Measurements from ENCODE around the gene FOCAD.

Gene FOCAD

GRCh38 chr9:20684035-20684874, at the start of gene FOCAD:
TSS of gene FOCAD (plus strand) at chr9:20684259. CDS start at chr9:20715354, 31,095 bp downstream.
- H3K9ac ChIP-seq (ENCODE audit: low read depth in 1 of 2, low read length in 2 of 2): peak within 1 kb of the TSS; percentile 76 to 84
- H3K9me3 ChIP-seq (ENCODE audit: control insufficient read depth in 2 of 2, low read length in 2 of 2): no peaks in the 10 kb centered on the region
- H3K4me1 ChIP-seq (ENCODE audit: control insufficient read depth in 2 of 2, insufficient read depth in 2 of 2, low read length in 2 of 2): peaks cover 9 to 10% of the 10 kb centered on the region in 2 donors
- H3K36me3 ChIP-seq (ENCODE audit: control insufficient read depth in 2 of 2, insufficient read depth in 2 of 2, low read length in 2 of 2): no peaks in the 10 kb centered on the region
- H3K27ac ChIP-seq (ENCODE audit: low read depth in 2 of 2, low read length in 2 of 2): peak within 1 kb of the TSS; percentile 82 to 94
- H3K27me3 ChIP-seq (ENCODE audit: control insufficient read depth in 2 of 2, insufficient read depth in 2 of 2, low read length in 2 of 2): no peaks in the 10 kb centered on the region
- peak within 1 kb of the TSS; percentile 86 to 93 for H3K4me3 ChIP-seq (ENCODE audit: low read length in 2 of 2)

GRCh38 chr9:20634895-20635294, 49.2 kb upstream of the FOCAD start:
- H3K27me3 ChIP-seq (ENCODE audit: control insufficient read depth in 2 of 2, insufficient read depth in 2 of 2, low read length in 2 of 2): no peaks in the 10 kb centered on the region
- no peak overlapping the region for H3K27ac ChIP-seq (ENCODE audit: low read depth in 2 of 2, low read length in 2 of 2)
- no peaks in the 10 kb centered on the region for H3K4me1 ChIP-seq (ENCODE audit: control insufficient read depth in 2 of 2, insufficient read depth in 2 of 2, low read length in 2 of 2)
- no peaks in the 10 kb centered on the region for H3K9me3 ChIP-seq (ENCODE audit: control insufficient read depth in 2 of 2, low read length in 2 of 2)
- H3K4me3 ChIP-seq (ENCODE audit: low read length in 2 of 2): no peak overlapping the region
- H3K9ac ChIP-seq (ENCODE audit: low read depth in 1 of 2, low read length in 2 of 2): no peak overlapping the region
- H3K36me3 ChIP-seq (ENCODE audit: control insufficient read depth in 2 of 2, insufficient read depth in 2 of 2, low read length in 2 of 2): no peaks in the 10 kb centered on the region

GRCh38 chr9:20636888-20637440, 47.1 kb upstream of the FOCAD start:
- Histone ChIP-seq H3K4me1 (ENCODE audit: control insufficient read depth in 2 of 2, insufficient read depth in 2 of 2, low read length in 2 of 2) (no peaks in the 10 kb centered on the region), H3K36me3 (ENCODE audit: control insufficient read depth in 2 of 2, insufficient read depth in 2 of 2, low read length in 2 of 2) (no peaks in the 10 kb centered on the region), H3K4me3 (ENCODE audit: low read length in 2 of 2) (no peak overlapping the region), H3K27ac (ENCODE audit: low read depth in 2 of 2, low read length in 2 of 2) (no peak overlapping the region), H3K27me3 (ENCODE audit: control insufficient read depth in 2 of 2, insufficient read depth in 2 of 2, low read length in 2 of 2) (no peaks in the 10 kb centered on the region), H3K9ac (ENCODE audit: low read depth in 1 of 2, low read length in 2 of 2) (no peak overlapping the region), H3K9me3 (ENCODE audit: control insufficient read depth in 2 of 2, low read length in 2 of 2) (no peaks in the 10 kb centered on the region)

GRCh38 chr9:20640331-20641187, 43.5 kb upstream of the FOCAD start:
- no peak overlapping the region for H3K4me3 ChIP-seq (ENCODE audit: low read length in 2 of 2)
- H3K4me1 ChIP-seq (ENCODE audit: control insufficient read depth in 2 of 2, insufficient read depth in 2 of 2, low read length in 2 of 2): no peaks in the 10 kb centered on the region
- no peaks in the 10 kb centered on the region for H3K27me3 ChIP-seq (ENCODE audit: control insufficient read depth in 2 of 2, insufficient read depth in 2 of 2, low read length in 2 of 2)
- no peaks in the 10 kb centered on the region for H3K36me3 ChIP-seq (ENCODE audit: control insufficient read depth in 2 of 2, insufficient read depth in 2 of 2, low read length in 2 of 2)
- no peaks in the 10 kb centered on the region for H3K9me3 ChIP-seq (ENCODE audit: control insufficient read depth in 2 of 2, low read length in 2 of 2)
- no peak overlapping the region for H3K9ac ChIP-seq (ENCODE audit: low read depth in 1 of 2, low read length in 2 of 2)
- no peak overlapping the region for H3K27ac ChIP-seq (ENCODE audit: low read depth in 2 of 2, low read length in 2 of 2)

GRCh38 chr9:20642045-20642444, 42.0 kb upstream of the FOCAD start:
- Histone ChIP-seq H3K9ac (ENCODE audit: low read depth in 1 of 2, low read length in 2 of 2) (no peak overlapping the region), H3K4me1 (ENCODE audit: control insufficient read depth in 2 of 2, insufficient read depth in 2 of 2, low read length in 2 of 2) (no peaks in the 10 kb centered on the region), H3K27me3 (ENCODE audit: control insufficient read depth in 2 of 2, insufficient read depth in 2 of 2, low read length in 2 of 2) (no peaks in the 10 kb centered on the region), H3K27ac (ENCODE audit: low read depth in 2 of 2, low read length in 2 of 2) (no peak overlapping the region), H3K9me3 (ENCODE audit: control insufficient read depth in 2 of 2, low read length in 2 of 2) (no peaks in the 10 kb centered on the region), H3K36me3 (ENCODE audit: control insufficient read depth in 2 of 2, insufficient read depth in 2 of 2, low read length in 2 of 2) (no peaks in the 10 kb centered on the region), H3K4me3 (ENCODE audit: low read length in 2 of 2) (no peak overlapping the region)

GRCh38 chr9:20643660-20644059, 40.4 kb upstream of the FOCAD start:
- no peaks in the 10 kb centered on the region for H3K4me1 ChIP-seq (ENCODE audit: control insufficient read depth in 2 of 2, insufficient read depth in 2 of 2, low read length in 2 of 2)
- H3K4me3 ChIP-seq (ENCODE audit: low read length in 2 of 2): no peak overlapping the region
- no peaks in the 10 kb centered on the region for H3K36me3 ChIP-seq (ENCODE audit: control insufficient read depth in 2 of 2, insufficient read depth in 2 of 2, low read length in 2 of 2)
- no peaks in the 10 kb centered on the region for H3K9me3 ChIP-seq (ENCODE audit: control insufficient read depth in 2 of 2, low read length in 2 of 2)
- no peaks in the 10 kb centered on the region for H3K27me3 ChIP-seq (ENCODE audit: control insufficient read depth in 2 of 2, insufficient read depth in 2 of 2, low read length in 2 of 2)
- no peak overlapping the region for H3K27ac ChIP-seq (ENCODE audit: low read depth in 2 of 2, low read length in 2 of 2)
- no peak overlapping the region for H3K9ac ChIP-seq (ENCODE audit: low read depth in 1 of 2, low read length in 2 of 2)

- Histone ChIP-seq H3K4me3 (ENCODE audit: low read length in 2 of 2) (no peak overlapping the region), H3K4me1 (ENCODE audit: control insufficient read depth in 2 of 2, insufficient read depth in 2 of 2, low read length in 2 of 2) (no peaks in the 10 kb centered on the region), H3K27ac (ENCODE audit: low read depth in 2 of 2, low read length in 2 of 2) (no peak overlapping the region), H3K27me3 (ENCODE audit: control insufficient read depth in 2 of 2, insufficient read depth in 2 of 2, low read length in 2 of 2) (no peaks in the 10 kb centered on the region), H3K36me3 (ENCODE audit: control insufficient read depth in 2 of 2, insufficient read depth in 2 of 2, low read length in 2 of 2) (no peaks in the 10 kb centered on the region), H3K9me3 (ENCODE audit: control insufficient read depth in 2 of 2, low read length in 2 of 2) (no peaks in the 10 kb centered on the region), H3K9ac (ENCODE audit: low read depth in 1 of 2, low read length in 2 of 2) (no peak overlapping the region)
Measured at GRCh38 chr9:20646656-20647055, 37.4 kb upstream of the FOCAD start.

- H3K9ac ChIP-seq (ENCODE audit: low read depth in 1 of 2, low read length in 2 of 2): no peak overlapping the region
- H3K36me3 ChIP-seq (ENCODE audit: control insufficient read depth in 2 of 2, insufficient read depth in 2 of 2, low read length in 2 of 2): no peaks in the 10 kb centered on the region
- no peak overlapping the region for H3K27ac ChIP-seq (ENCODE audit: low read depth in 2 of 2, low read length in 2 of 2)
- no peaks in the 10 kb centered on the region for H3K27me3 ChIP-seq (ENCODE audit: control insufficient read depth in 2 of 2, insufficient read depth in 2 of 2, low read length in 2 of 2)
- H3K4me3 ChIP-seq (ENCODE audit: low read length in 2 of 2): no peak overlapping the region
- no peaks in the 10 kb centered on the region for H3K9me3 ChIP-seq (ENCODE audit: control insufficient read depth in 2 of 2, low read length in 2 of 2)
- H3K4me1 ChIP-seq (ENCODE audit: control insufficient read depth in 2 of 2, insufficient read depth in 2 of 2, low read length in 2 of 2): no peaks in the 10 kb centered on the region
Measured at GRCh38 chr9:20649381-20649780, 34.7 kb upstream of the FOCAD start.

GRCh38 chr9:20650313-20650712, 33.7 kb upstream of the FOCAD start:
- Histone ChIP-seq H3K36me3 (ENCODE audit: control insufficient read depth in 2 of 2, insufficient read depth in 2 of 2, low read length in 2 of 2) (no peaks in the 10 kb centered on the region), H3K27ac (ENCODE audit: low read depth in 2 of 2, low read length in 2 of 2) (no peak overlapping the region), H3K27me3 (ENCODE audit: control insufficient read depth in 2 of 2, insufficient read depth in 2 of 2, low read length in 2 of 2) (no peaks in the 10 kb centered on the region), H3K4me1 (ENCODE audit: control insufficient read depth in 2 of 2, insufficient read depth in 2 of 2, low read length in 2 of 2) (no peaks in the 10 kb centered on the region), H3K9ac (ENCODE audit: low read depth in 1 of 2, low read length in 2 of 2) (no peak overlapping the region), H3K4me3 (ENCODE audit: low read length in 2 of 2) (no peak overlapping the region), H3K9me3 (ENCODE audit: control insufficient read depth in 2 of 2, low read length in 2 of 2) (no peaks in the 10 kb centered on the region)

GRCh38 chr9:20650750-20651299, 33.2 kb upstream of the FOCAD start:
- no peak overlapping the region for H3K27ac ChIP-seq (ENCODE audit: low read depth in 2 of 2, low read length in 2 of 2)
- no peaks in the 10 kb centered on the region for H3K27me3 ChIP-seq (ENCODE audit: control insufficient read depth in 2 of 2, insufficient read depth in 2 of 2, low read length in 2 of 2)
- no peak overlapping the region for H3K9ac ChIP-seq (ENCODE audit: low read depth in 1 of 2, low read length in 2 of 2)
- no peaks in the 10 kb centered on the region for H3K4me1 ChIP-seq (ENCODE audit: control insufficient read depth in 2 of 2, insufficient read depth in 2 of 2, low read length in 2 of 2)
- no peak overlapping the region for H3K4me3 ChIP-seq (ENCODE audit: low read length in 2 of 2)
- H3K9me3 ChIP-seq (ENCODE audit: control insufficient read depth in 2 of 2, low read length in 2 of 2): no peaks in the 10 kb centered on the region
- no peaks in the 10 kb centered on the region for H3K36me3 ChIP-seq (ENCODE audit: control insufficient read depth in 2 of 2, insufficient read depth in 2 of 2, low read length in 2 of 2)
